HepG2 (cell line): ENCODE results near the gene IL6R. TPM values are rescaled to one million over a fixed set of nuclear protein-coding genes. Genes with fewer than 3 reads are reported as not detected.

ENCODE experiments used
- ELK4 ChIP-seq: sonication (generic); formaldehyde crosslinking; IDR thresholded peaks from 2 replicates; pipeline ENCODE4 v1.9.0; 2021; ENCODE audit warnings: missing genetic modification reagents, borderline replicate concordance
- GABPB1 ChIP-seq: IDR thresholded peaks from 2 replicates; pipeline ENCODE4 v1.6.1; 2016; ENCODE audit warnings: mild to moderate bottlenecking, missing genetic modification reagents, moderate library complexity, missing compliant biosample characterization
- HNRNPK ChIP-seq: fragments of 200-400 bp; formaldehyde crosslinking; IDR thresholded peaks from 2 replicates; pipeline ENCODE4 v1.6.1; 2018; ENCODE audit warnings: low read length, low read depth, moderate library complexity, mild to moderate bottlenecking; ENCODE audit not compliant: poor library complexity, severe bottlenecking
- KDM6A ChIP-seq: IDR thresholded peaks from 2 replicates; pipeline ENCODE4 v1.6.1; 2016; ENCODE audit warnings: low read depth
- MAZ ChIP-seq, 2 experiments: sonication (generic) in 1 of 2; formaldehyde crosslinking in 1 of 2; IDR thresholded peaks; 2 replicates each; pipeline versions ENCODE4 v1.5.0 to v1.6.1; 2012 to 2020; ENCODE audit warnings: low read depth in 2 of 2, mild to moderate bottlenecking in 2 of 2, borderline replicate concordance in 1 of 2, improper control_type of control experiment in 1 of 2, low read length in 1 of 2, missing genetic modification reagents in 1 of 2, moderate library complexity in 1 of 2
- NCOA2 ChIP-seq: sonication (generic); formaldehyde crosslinking; IDR thresholded peaks from 2 replicates; pipeline ENCODE4 v1.8.0; 2022; ENCODE audit warnings: inconsistent platforms
- SAP130 ChIP-seq: IDR thresholded peaks from 2 replicates; pipeline ENCODE4 v1.6.1; 2016; ENCODE audit warnings: low read depth
- THAP7 ChIP-seq: sonication (generic); formaldehyde crosslinking; IDR thresholded peaks from 2 replicates; pipeline ENCODE4 v1.8.1; 2023; ENCODE audit warnings: mild to moderate bottlenecking, missing genetic modification reagents
- ZBTB26 ChIP-seq: IDR thresholded peaks from 2 replicates; pipeline ENCODE4 v1.6.1; 2016; ENCODE audit warnings: missing compliant biosample characterization, missing genetic modification reagents, borderline replicate concordance
- ZNF160 ChIP-seq: sonication (generic); formaldehyde crosslinking; IDR thresholded peaks from 2 replicates; pipeline ENCODE4 v1.8.0; 2022; ENCODE audit warnings: mild to moderate bottlenecking, inconsistent platforms, missing genetic modification reagents
- ZNF646 ChIP-seq: sonication (generic); formaldehyde crosslinking; IDR thresholded peaks from 2 replicates; pipeline ENCODE4 v1.9.0; 2021; ENCODE audit warnings: mild to moderate bottlenecking, missing genetic modification reagents
- ZNF687 ChIP-seq: sonication (generic); formaldehyde crosslinking; IDR thresholded peaks from 2 replicates; pipeline ENCODE4 v1.5.1; 2020; ENCODE audit warnings: mild to moderate bottlenecking, missing genetic modification reagents, moderate library complexity
- ZNF737 ChIP-seq: sonication (generic); formaldehyde crosslinking; IDR thresholded peaks from 2 replicates; pipeline ENCODE4 v1.5.0; 2020; ENCODE audit warnings: missing genetic modification reagents, mild to moderate bottlenecking, borderline replicate concordance
- polyA plus RNA-seq, 8 experiments: library from polyadenylated mRNA; depleted of rRNA in 3 of 8; stranded (reverse) in 7 of 8; unstranded in 1 of 8; fragments of >200 nt; fragmentation: Illumina TruSeq in 4 of 8; extraction: Trizol in 4 of 8; gene quantifications; 2 replicates each; pipeline versions ENCODE4 v1.2.1 to v1.2.3, GENCODE V29; 2011 to 2016; ENCODE audit warnings: low read depth in 4 of 8, missing spikeins in 1 of 8, mixed read lengths in 1 of 8; ENCODE audit not compliant: insufficient read depth in 1 of 8
- total RNA-seq, 5 experiments: library from RNA; depleted of rRNA; stranded (reverse); fragments of >200 nt; fragmentation: Illumina TruSeq; extraction: Trizol; gene quantifications; 2 replicates each; pipeline ENCODE4 v1.2.3, GENCODE V29; 2016; ENCODE audit warnings: low read depth in 1 of 5

Gene IL6R
- total and polyA plus RNA-seq, 2 of the 13 experiments (the other 11 are each of a cell fraction or from before 2014, with no cell fraction given): 5.0 to 24.5 TPM

GRCh38 chr1:154386643-154387352 is 18.3 kb upstream of the IL6R start (continued):
- TF ChIP-seq GABPB1 (CRISPR knock-in tag) (0 out of 2 replicates have a peak, but pooled peaks have one; percentile 22), SAP130 (CRISPR knock-in tag) (peak; percentile 65), KDM6A (CRISPR knock-in tag) (no peak), ZNF646 (peak; percentile 34; the same call in 1 of the 2 replicates), HNRNPK (no peak), ELK4 (no peak), MAZ (IDR thresholded peaks at IDR 0.05; ENCODE audit: borderline replicate concordance, low read depth, low read length) (no peak), MAZ (CRISPR knock-in tag; IDR thresholded peaks at IDR 0.05; ENCODE audit: low read depth) (0 out of 2 replicates have a peak, but pooled peaks have one; percentile 25), NCOA2 (CRISPR knock-in tag) (no peak), ZNF160 (no peak), ZNF737 (CRISPR knock-in tag) (no peak), ZBTB26 (CRISPR knock-in tag) (0 out of 2 replicates have a peak, but pooled peaks have one; percentile 28), ZNF687 (CRISPR knock-in tag) (peak; percentile 50), THAP7 (CRISPR knock-in tag) (no peak)
